Measurements from ENCODE around the gene CEP95. TPM values are rescaled to one million over a fixed set of nuclear protein-coding genes. Genes with fewer than 3 reads are reported as not detected.

The CEP95 gene
- total RNA-seq, 4 donors from 2014 or later, result 37.9 to 80.7 (median 54.0) TPM

GRCh38 chr17:64534187-64534586 lies 27.4 kb downstream of the CEP95 start:
- no peak overlapping the region for H3K4me3 ChIP-seq (ENCODE audit: low read depth, poor library complexity, severe bottlenecking)
- no peak for TF ChIP-seq CTCF (IDR thresholded peaks at IDR 0.05)
- no peak for TF ChIP-seq POLR2A (IDR thresholded peaks at IDR 0.05)
- no peak for DNase-seq (ENCODE audit: low spot score in 2 of 2)
- 79 to 82% methylated on average over 3 of the region's 3 CpGs for WGBS, 2 donors
- intact Hi-C loops (cut with DNase I; ENCODE audit: low total_unique reads), result no loop called here

- no peak for DNase-seq (ENCODE audit: low spot score in 2 of 2)
- WGBS, 2 donors, result 72 to 76% methylated on average over 6 of the region's 6 CpGs
- no peak for TF ChIP-seq POLR2A (IDR thresholded peaks at IDR 0.05)
- intact Hi-C loops (cut with DNase I; ENCODE audit: low total_unique reads), result no loop called here
- no peak overlapping the region for H3K4me3 ChIP-seq (ENCODE audit: low read depth, poor library complexity, severe bottlenecking)
Observed at GRCh38 chr17:64535357-64535756, 28.6 kb downstream of the CEP95 start.

DNA sequence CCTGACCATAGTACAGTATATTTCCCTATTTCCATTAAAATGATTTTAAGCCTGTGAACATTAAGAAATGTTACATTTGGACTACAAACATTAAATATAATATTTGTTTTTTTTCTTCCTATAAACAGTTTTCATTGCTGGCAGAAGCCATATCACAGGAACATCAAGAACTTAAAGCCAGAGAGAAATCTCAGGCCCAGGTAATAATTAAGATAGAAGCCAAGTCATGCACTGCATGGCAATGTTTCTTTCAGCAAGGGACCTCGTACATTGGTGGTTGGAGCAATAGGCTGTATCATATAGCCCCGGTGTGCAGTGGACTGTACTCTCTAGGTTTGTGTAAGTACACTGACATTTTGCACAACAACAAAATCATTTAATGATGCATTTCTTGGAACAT lies 30.1 kb downstream of the CEP95 start:
- no peak for DNase-seq (ENCODE audit: low spot score in 2 of 2)
- intact Hi-C loops (cut with DNase I; ENCODE audit: low total_unique reads), result no loop called here
- no peak overlapping the region for H3K4me3 ChIP-seq (ENCODE audit: low read depth, poor library complexity, severe bottlenecking)
- TF ChIP-seq CTCF (IDR thresholded peaks at IDR 0.05) (no peak), POLR2A (IDR thresholded peaks at IDR 0.05) (no peak)
- WGBS, 2 donors, result 83 to 87% methylated on average over 2 of the region's 2 CpGs

DNA sequence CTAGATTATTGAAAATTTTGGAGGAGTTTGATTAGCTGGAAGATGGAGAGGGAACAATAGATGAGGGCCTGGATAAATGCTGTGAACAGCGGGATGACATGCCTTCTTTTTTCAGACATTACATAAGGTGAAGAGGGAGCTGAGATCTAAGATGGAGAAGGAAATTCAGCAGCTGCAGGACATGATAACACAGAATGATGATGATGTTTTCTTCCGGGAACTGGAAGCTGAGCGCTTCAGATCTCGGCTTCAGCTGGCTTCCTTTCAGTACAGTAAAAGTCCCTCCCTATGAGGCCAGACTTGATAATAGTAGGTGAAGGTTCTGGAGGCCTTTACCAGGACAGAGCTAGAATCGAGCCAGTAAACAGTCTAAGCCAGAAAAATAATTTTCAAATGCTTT lies 30.7 kb downstream of the CEP95 start:
- TF ChIP-seq CTCF (IDR thresholded peaks at IDR 0.05), result no peak
- TF ChIP-seq POLR2A (IDR thresholded peaks at IDR 0.05), result no peak
- intact Hi-C loops (cut with DNase I; ENCODE audit: low total_unique reads), result no loop called here
- WGBS, 2 donors, result 75 to 84% methylated on average over 5 of the region's 5 CpGs
- DNase-seq (ENCODE audit: low spot score in 2 of 2), result no peak
- no peak overlapping the region for H3K4me3 ChIP-seq (ENCODE audit: low read depth, poor library complexity, severe bottlenecking)

DNA sequence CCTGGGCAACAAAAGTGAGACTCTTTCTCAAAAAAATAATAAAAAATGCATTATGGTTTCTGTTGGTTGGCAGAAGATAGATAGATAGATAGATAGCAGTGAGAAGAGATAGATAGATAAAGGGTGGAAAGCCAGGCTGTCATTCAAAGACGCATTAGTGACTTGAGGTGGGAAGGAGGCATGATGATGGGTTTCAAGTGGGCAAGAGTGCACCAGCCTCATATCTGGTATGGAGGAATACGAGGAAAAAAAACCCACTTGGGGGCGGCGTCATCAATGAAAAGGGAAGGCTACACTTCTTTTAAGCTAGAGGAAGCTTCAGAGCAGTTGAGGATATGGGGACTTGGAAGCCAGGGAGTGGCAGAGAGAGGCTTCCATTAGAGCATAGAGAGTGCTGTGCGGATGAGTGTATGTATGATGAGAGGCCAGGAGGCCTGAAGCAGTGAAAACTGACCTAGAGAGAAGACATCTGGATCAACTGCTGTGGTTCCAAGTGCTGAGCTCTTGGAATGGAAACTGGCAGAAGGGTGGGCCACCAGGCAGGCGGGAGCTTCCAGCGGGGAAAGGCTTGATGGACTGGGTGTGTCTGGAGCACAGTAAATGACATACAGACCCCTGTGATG lies 31.8 kb downstream of the CEP95 start:
- DNase-seq (ENCODE audit: low spot score in 2 of 2), result no peak
- TF ChIP-seq CTCF (IDR thresholded peaks at IDR 0.05), result no peak
- TF ChIP-seq POLR2A (IDR thresholded peaks at IDR 0.05), result no peak
- intact Hi-C loops (cut with DNase I; ENCODE audit: low total_unique reads), result no loop called here
- 78 to 82% methylated on average over 7 of the region's 7 CpGs for WGBS, 2 donors
- H3K4me3 ChIP-seq (ENCODE audit: low read depth, poor library complexity, severe bottlenecking), result no peak overlapping the region

DNA sequence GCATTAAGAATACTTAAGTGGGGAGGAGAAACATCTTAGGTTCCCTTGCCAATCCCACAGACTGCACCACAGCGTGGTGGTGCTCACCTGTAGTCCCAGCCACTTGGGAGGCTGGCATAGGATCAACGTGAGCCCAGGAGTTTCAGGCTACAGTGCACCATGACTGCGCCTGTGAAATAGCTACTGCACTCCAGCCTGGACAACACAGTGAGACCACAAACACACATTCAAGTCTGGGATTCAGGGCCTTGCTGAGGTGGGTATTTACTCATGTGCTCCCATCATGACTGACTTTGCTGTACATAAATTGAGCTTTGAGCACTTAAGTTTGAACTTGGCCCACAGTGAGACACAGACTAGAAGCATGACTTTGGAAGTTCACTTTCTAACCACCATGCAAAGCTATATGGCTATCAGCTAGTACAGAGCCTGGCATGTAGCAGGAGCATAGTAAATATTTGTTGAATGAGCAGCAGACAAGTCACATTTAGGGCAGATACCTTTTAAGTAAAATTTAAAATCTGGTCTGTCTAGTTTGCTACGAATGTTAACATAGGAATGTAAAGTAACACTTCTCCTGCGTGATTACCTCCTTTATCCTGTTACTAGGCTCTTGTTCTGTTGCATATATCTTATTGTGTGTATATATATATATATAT lies 33.5 kb downstream of the CEP95 start:
- H3K4me3 ChIP-seq (ENCODE audit: low read depth, poor library complexity, severe bottlenecking), result no peak overlapping the region
- intact Hi-C loops (cut with DNase I; ENCODE audit: low total_unique reads), result no loop called here
- no peak for DNase-seq (ENCODE audit: low spot score in 2 of 2)
- WGBS, 2 donors, result 90 to 91% methylated on average over 5 of the region's 5 CpGs
- TF ChIP-seq POLR2A (IDR thresholded peaks at IDR 0.05), result no peak
- no peak for TF ChIP-seq CTCF (IDR thresholded peaks at IDR 0.05)
